ENCODE results near the gene PARD6A. TPM values are rescaled to one million over a fixed set of nuclear protein-coding genes. Genes with fewer than 3 reads are reported as not detected.
A peak's percentile ranks its signal among the peaks of the same experiment; 100 is the strongest.

PARD6A gene
- total RNA-seq, 1 donor from 2014 or later = 4.7 TPM

GRCh38 chr16:67675579-67675935 is 14.8 kb downstream of the PARD6A start:
- no peak overlapping the region for H3K27ac Mint-ChIP-seq
- TF ChIP-seq CTCF (conservative IDR thresholded peaks at IDR 0.05) = no peak
- H3K4me3 Mint-ChIP-seq = no peak overlapping the region
- H3K9me3 Mint-ChIP-seq = no peaks in the 10 kb centered on the region
- H3K36me3 Mint-ChIP-seq = no peaks in the 10 kb centered on the region
- peaks cover 22% of the 10 kb centered on the region for H3K4me1 Mint-ChIP-seq (ENCODE audit: unreplicated experiment)
- no peaks in the 10 kb centered on the region for H3K27me3 Mint-ChIP-seq
- DNase-seq (ENCODE audit: extremely low spot score, unreplicated experiment) = no peak

- Mint-ChIP-seq H3K9me3 (no peaks in the 10 kb centered on the region), H3K4me1 (ENCODE audit: unreplicated experiment) (peaks cover 22% of the 10 kb centered on the region), H3K27ac (peak overlapping the region; percentile 88), H3K4me3 (no peak overlapping the region), H3K36me3 (no peaks in the 10 kb centered on the region), H3K27me3 (no peaks in the 10 kb centered on the region)
- no peak for DNase-seq (ENCODE audit: extremely low spot score, unreplicated experiment)
- TF ChIP-seq CTCF (conservative IDR thresholded peaks at IDR 0.05) = no peak
Observed at GRCh38 chr16:67675999-67676398, 15.2 kb downstream of the PARD6A start.

GRCh38 chr16:67676516-67676915 is 15.8 kb downstream of the PARD6A start:
- Mint-ChIP-seq H3K9me3 (no peaks in the 10 kb centered on the region), H3K27ac (peak overlapping the region; percentile 88)

GRCh38 chr16:67676939-67677338 is 16.2 kb downstream of the PARD6A start:
- no peak for DNase-seq (ENCODE audit: extremely low spot score, unreplicated experiment)
- H3K9me3 Mint-ChIP-seq = no peaks in the 10 kb centered on the region
- TF ChIP-seq CTCF (conservative IDR thresholded peaks at IDR 0.05) = no peak
- no peaks in the 10 kb centered on the region for H3K27me3 Mint-ChIP-seq
- H3K27ac Mint-ChIP-seq = peak overlapping the region; percentile 88
- H3K4me3 Mint-ChIP-seq = no peak overlapping the region
- H3K36me3 Mint-ChIP-seq = no peaks in the 10 kb centered on the region
- peaks cover 22% of the 10 kb centered on the region for H3K4me1 Mint-ChIP-seq (ENCODE audit: unreplicated experiment)

More at GRCh38 chr16:67676516-67676915, 15.8 kb downstream of the PARD6A start:
- DNase-seq (ENCODE audit: extremely low spot score, unreplicated experiment) = no peak
- no peak for TF ChIP-seq CTCF (conservative IDR thresholded peaks at IDR 0.05)
- H3K4me3 Mint-ChIP-seq = peak overlapping the region; percentile 55
- no peaks in the 10 kb centered on the region for H3K27me3 Mint-ChIP-seq
- peaks cover 22% of the 10 kb centered on the region for H3K4me1 Mint-ChIP-seq (ENCODE audit: unreplicated experiment)
- no peaks in the 10 kb centered on the region for H3K36me3 Mint-ChIP-seq

- DNase-seq (ENCODE audit: extremely low spot score, unreplicated experiment) = no peak
- H3K4me1 Mint-ChIP-seq (ENCODE audit: unreplicated experiment) = peaks cover 17% of the 10 kb centered on the region
Observed at GRCh38 chr16:67677712-67678111, 17.0 kb downstream of the PARD6A start.

More at GRCh38 chr16:67677712-67678111, 17.0 kb downstream of the PARD6A start:
- H3K27ac Mint-ChIP-seq = peak overlapping the region; percentile 87
- no peaks in the 10 kb centered on the region for H3K9me3 Mint-ChIP-seq
- H3K36me3 Mint-ChIP-seq = no peaks in the 10 kb centered on the region
- no peak overlapping the region for H3K4me3 Mint-ChIP-seq
- TF ChIP-seq CTCF (conservative IDR thresholded peaks at IDR 0.05) = no peak
- no peaks in the 10 kb centered on the region for H3K27me3 Mint-ChIP-seq
